OCI-LY3 (cell line): ENCODE data around the gene EXOSC10.

Experiments
- H2AFZ ChIP-seq: fragments of 200-600, 300-600 bp; shearing (Covaris generic); 2 replicates; pipeline ENCODE4 v1.6.0; 2014; ENCODE audit warnings: antibody characterized with exemption, low read depth, low read length
- H3K27ac ChIP-seq: fragments of 200-600, 300-600 bp; sonication (generic); 2 replicates; pipeline ENCODE4 v1.5.1; 2014; ENCODE audit warnings: mild to moderate bottlenecking, low read length, moderate library complexity, mixed read lengths
- H3K27me3 ChIP-seq: fragments of 200-600, 300-600 bp; sonication (generic); 2 replicates; pipeline ENCODE4 v1.6.1; 2014; ENCODE audit warnings: low read depth, low read length, mixed read lengths
- H3K36me3 ChIP-seq: fragments of 200-600, 300-600 bp; sonication (generic); replicated peaks from 2 replicates; pipeline ENCODE3; 2014; ENCODE audit warnings: low read depth, low read length, mixed read lengths
- H3K4me1 ChIP-seq: fragments of 300-600, 200-600 bp; sonication (generic); 2 replicates; pipeline ENCODE4 v1.6.1; 2014; ENCODE audit warnings: low read length, mixed read lengths
- H3K4me2 ChIP-seq: fragments of 200-600, 300-600 bp; sonication (generic); 2 replicates; pipeline ENCODE4 v1.6.1; 2014; ENCODE audit warnings: low read length, mixed read lengths
- H3K4me3 ChIP-seq: fragments of 300-600, 200-600 bp; sonication (generic); 2 replicates; pipeline ENCODE4 v1.5.1; 2014; ENCODE audit warnings: antibody characterized with exemption, mild to moderate bottlenecking, low read length, moderate library complexity
- H3K79me2 ChIP-seq: fragments of 300-600, 200-600 bp; shearing (Covaris generic); 2 replicates; pipeline ENCODE4 v1.6.1; 2014; ENCODE audit warnings: mild to moderate bottlenecking, low read length, mixed read lengths
- H3K9ac ChIP-seq: fragments of 300-600, 200-600 bp; shearing (Covaris generic); 2 replicates; pipeline ENCODE4 v1.6.0; 2014; ENCODE audit warnings: mild to moderate bottlenecking, low read length, moderate library complexity
- H3K9me3 ChIP-seq: fragments of 200-600, 300-600 bp; shearing (Covaris generic); 2 replicates; pipeline ENCODE4 v1.6.1; 2014; ENCODE audit warnings: low read length, mixed read lengths; ENCODE audit not compliant: insufficient read depth
- H4K20me1 ChIP-seq: fragments of 200-600, 300-600 bp; sonication (generic); 2 replicates; pipeline ENCODE4 v1.6.1; 2016; ENCODE audit warnings: low read length, mixed read lengths; ENCODE audit not compliant: insufficient read depth
- EZH2phosphoT487 ChIP-seq: fragments of 200-600 bp; shearing (Covaris generic); IDR thresholded peaks from 2 replicates; pipeline ENCODE4 v1.6.1; 2018; ENCODE audit warnings: antibody characterized with exemption, mixed run types, low read depth
- TF ChIP-seq, protein P1 (sequence below): fragments of 200-600, 300-600 bp; sonication (generic); IDR thresholded peaks from 2 replicates; pipeline ENCODE4 v1.5.1; 2014; ENCODE audit warnings: antibody characterized with exemption, low read length, low read depth

The EXOSC10 gene

GRCh38 chr1:11143907-11144306 lies 44.2 kb upstream of the EXOSC10 start:
- Histone ChIP-seq H3K9ac (no peak overlapping the region), H3K4me2 (no peak overlapping the region), H3K9me3 (no peaks in the 10 kb centered on the region)

GRCh38 chr1:11143401-11143800 lies 43.7 kb upstream of the EXOSC10 start:
- H4K20me1 ChIP-seq = no peaks in the 10 kb centered on the region
- H3K4me2 ChIP-seq = no peak overlapping the region
- H3K4me3 ChIP-seq = no peak overlapping the region
- no peak for TF ChIP-seq EZH2phosphoT487
- TF ChIP-seq, protein P1, sequence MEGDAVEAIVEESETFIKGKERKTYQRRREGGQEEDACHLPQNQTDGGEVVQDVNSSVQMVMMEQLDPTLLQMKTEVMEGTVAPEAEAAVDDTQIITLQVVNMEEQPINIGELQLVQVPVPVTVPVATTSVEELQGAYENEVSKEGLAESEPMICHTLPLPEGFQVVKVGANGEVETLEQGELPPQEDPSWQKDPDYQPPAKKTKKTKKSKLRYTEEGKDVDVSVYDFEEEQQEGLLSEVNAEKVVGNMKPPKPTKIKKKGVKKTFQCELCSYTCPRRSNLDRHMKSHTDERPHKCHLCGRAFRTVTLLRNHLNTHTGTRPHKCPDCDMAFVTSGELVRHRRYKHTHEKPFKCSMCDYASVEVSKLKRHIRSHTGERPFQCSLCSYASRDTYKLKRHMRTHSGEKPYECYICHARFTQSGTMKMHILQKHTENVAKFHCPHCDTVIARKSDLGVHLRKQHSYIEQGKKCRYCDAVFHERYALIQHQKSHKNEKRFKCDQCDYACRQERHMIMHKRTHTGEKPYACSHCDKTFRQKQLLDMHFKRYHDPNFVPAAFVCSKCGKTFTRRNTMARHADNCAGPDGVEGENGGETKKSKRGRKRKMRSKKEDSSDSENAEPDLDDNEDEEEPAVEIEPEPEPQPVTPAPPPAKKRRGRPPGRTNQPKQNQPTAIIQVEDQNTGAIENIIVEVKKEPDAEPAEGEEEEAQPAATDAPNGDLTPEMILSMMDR = no peak
- H3K4me1 ChIP-seq = no peaks in the 10 kb centered on the region
- no peaks in the 10 kb centered on the region for H3K27me3 ChIP-seq
- no peaks in the 10 kb centered on the region for H3K79me2 ChIP-seq
- no peak overlapping the region for H3K9ac ChIP-seq
- H3K36me3 ChIP-seq = no peaks in the 10 kb centered on the region
- no peaks in the 10 kb centered on the region for H3K9me3 ChIP-seq
- no peak overlapping the region for H2AFZ ChIP-seq
- no peak overlapping the region for H3K27ac ChIP-seq

More at GRCh38 chr1:11143907-11144306, 44.2 kb upstream of the EXOSC10 start:
- Histone ChIP-seq H3K27me3 (no peaks in the 10 kb centered on the region), H3K79me2 (no peaks in the 10 kb centered on the region), H3K4me3 (no peak overlapping the region), H2AFZ (no peak overlapping the region), H4K20me1 (no peaks in the 10 kb centered on the region), H3K27ac (no peak overlapping the region), H3K36me3 (no peaks in the 10 kb centered on the region), H3K4me1 (no peaks in the 10 kb centered on the region)
- TF ChIP-seq, protein P1 = no peak
- no peak for TF ChIP-seq EZH2phosphoT487

- no peaks in the 10 kb centered on the region for H3K4me1 ChIP-seq
- no peaks in the 10 kb centered on the region for H4K20me1 ChIP-seq
- H3K4me2 ChIP-seq = no peak overlapping the region
- no peaks in the 10 kb centered on the region for H3K36me3 ChIP-seq
- no peaks in the 10 kb centered on the region for H3K79me2 ChIP-seq
- H3K9me3 ChIP-seq = no peaks in the 10 kb centered on the region
- TF ChIP-seq, protein P1 = no peak
- TF ChIP-seq EZH2phosphoT487 = no peak
- H3K9ac ChIP-seq = no peak overlapping the region
- H2AFZ ChIP-seq = no peak overlapping the region
- H3K27me3 ChIP-seq = no peaks in the 10 kb centered on the region
- no peak overlapping the region for H3K27ac ChIP-seq
- H3K4me3 ChIP-seq = no peak overlapping the region
Measured at GRCh38 chr1:11142618-11143391, 43.1 kb upstream of the EXOSC10 start.

GRCh38 chr1:11138952-11139351 lies 39.3 kb upstream of the EXOSC10 start:
- Histone ChIP-seq H3K27me3 (no peaks in the 10 kb centered on the region), H3K9ac (no peak overlapping the region), H3K79me2 (no peaks in the 10 kb centered on the region), H4K20me1 (no peaks in the 10 kb centered on the region), H3K4me3 (no peak overlapping the region), H2AFZ (no peak overlapping the region), H3K36me3 (peaks cover 2% of the 10 kb centered on the region), H3K4me2 (no peak overlapping the region), H3K4me1 (no peaks in the 10 kb centered on the region), H3K9me3 (no peaks in the 10 kb centered on the region), H3K27ac (no peak overlapping the region)
- TF ChIP-seq, protein P1 = no peak
- TF ChIP-seq EZH2phosphoT487 = no peak
